Calu3 (cell line): ENCODE measurements around the gene IL13. TPM values are rescaled to one million over a fixed set of nuclear protein-coding genes. Genes with fewer than 3 reads are reported as not detected.

Source experiments
- Bru-seq: library from RNA; stranded (reverse); fragments of 400-500 nt; gene quantifications from one replicate; lab custom pipeline; 2021; lab: Mats Ljungman, UMichigan
- BruChase-seq, 2 experiments: library from RNA; stranded (reverse); fragments of 400-500 nt; gene quantifications; one replicate each; lab custom pipeline; 2021; lab: Mats Ljungman, UMichigan
- BruUV-seq: library from RNA; stranded (reverse); fragments of 400-500 nt; replicated peaks from 2 replicates; lab custom pipeline; 2021; lab: Mats Ljungman, UMichigan
- CTCF ChIA-PET: fragments of 300-600 bp; sonication (Branson Sonifier 250); formaldehyde crosslinking; loops from one replicate; lab custom pipeline; 2022; ENCODE audit warnings: antibody characterized with exemption; lab: Charles Lee
- DNase-seq: peaks from one replicate; pipeline ENCODE4 v3.0.0; 2022
- H3K27ac Mint-ChIP-seq: one replicate; pipeline ENCODE4 v1.8.0; 2022; ENCODE audit warnings: mixed read lengths; ENCODE audit not compliant: unreplicated experiment
- H3K27me3 Mint-ChIP-seq: one replicate; pipeline ENCODE4 v1.8.0; 2022; ENCODE audit warnings: mixed read lengths; ENCODE audit not compliant: unreplicated experiment
- H3K36me3 Mint-ChIP-seq: one replicate; pipeline ENCODE4 v1.8.0; 2022; ENCODE audit warnings: mild to moderate bottlenecking, moderate library complexity, mixed read lengths; ENCODE audit not compliant: insufficient read depth, unreplicated experiment
- H3K4me1 Mint-ChIP-seq: one replicate; pipeline ENCODE4 v1.8.0; 2022; ENCODE audit warnings: mild to moderate bottlenecking, low read depth, mixed read lengths; ENCODE audit not compliant: unreplicated experiment
- H3K4me3 Mint-ChIP-seq: one replicate; pipeline ENCODE4 v1.8.0; 2022; ENCODE audit warnings: mild to moderate bottlenecking, low read depth, moderate library complexity, mixed read lengths; ENCODE audit not compliant: unreplicated experiment
- H3K9me3 Mint-ChIP-seq: one replicate; pipeline ENCODE4 v1.8.0; 2022; ENCODE audit warnings: low read depth, mixed read lengths; ENCODE audit not compliant: unreplicated experiment
- CTCF ChIP-seq: fragments of 200-600 bp; IDR thresholded peaks from one replicate; pipeline ENCODE4 v1.8.0; 2022; ENCODE audit warnings: antibody characterized with exemption; ENCODE audit not compliant: unreplicated experiment
- intact Hi-C: fragments of 100-400 bp; cut with micrococcal nuclease; formaldehyde crosslinking; loops from one replicate; pipeline ENCODE4 v1.10.0; 2022; ENCODE audit not compliant: unreplicated experiment
- long read RNA-seq: library from polyadenylated mRNA; stranded (forward); transcript quantifications from one replicate; pipeline ENCODE4 v2.0.0, GENCODE V29; 2022
- total RNA-seq: library from RNA; stranded (reverse); gene quantifications from 2 replicates; pipeline ENCODE4 v1.2.3, GENCODE V29; 2022

Gene IL13
- not detected in 2 replicates for total RNA-seq
- Bru-seq, nascent RNA = not detected
- BruChase-seq, experiment 1, labeled RNA remaining after a 6-hour chase = percentile 15 among the genes with signal in this experiment
- percentile 21 among the genes with signal in this experiment for BruChase-seq, experiment 2, labeled RNA remaining after a 2-hour chase
- long read RNA-seq = 0 reads

DNA sequence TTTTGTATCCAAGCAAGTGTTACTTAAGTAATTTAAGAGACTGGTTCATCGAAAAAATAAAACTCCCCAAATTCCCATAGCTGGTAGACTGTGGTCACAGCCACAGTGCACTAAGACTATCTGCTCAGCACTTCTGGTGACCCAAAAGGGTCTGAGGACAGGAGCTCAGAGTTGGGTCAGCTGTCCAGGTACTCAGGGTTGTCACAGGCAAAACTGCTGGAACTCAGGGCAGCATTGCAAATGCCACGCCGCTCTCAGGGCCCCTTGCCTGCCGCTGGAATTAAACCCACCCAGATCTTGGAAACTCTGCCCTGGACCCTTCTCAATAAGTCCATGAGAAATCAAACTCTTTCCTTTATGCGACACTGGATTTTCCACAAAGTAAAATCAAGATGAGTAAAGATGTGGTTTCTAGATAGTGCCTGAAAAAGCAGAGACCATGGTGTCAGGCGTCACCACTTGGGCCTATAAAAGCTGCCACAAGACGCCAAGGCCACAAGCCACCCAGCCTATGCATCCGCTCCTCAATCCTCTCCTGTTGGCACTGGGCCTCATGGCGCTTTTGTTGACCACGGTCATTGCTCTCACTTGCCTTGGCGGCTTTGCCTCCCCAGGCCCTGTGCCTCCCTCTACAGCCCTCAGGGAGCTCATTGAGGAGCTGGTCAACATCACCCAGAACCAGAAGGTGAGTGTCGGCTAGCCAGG is at the start of gene IL13:
Gene IL13 (plus strand): TSS at position 498 of the 705 bp plus-strand sequence. CDS start 14 bp downstream, at position 512.
- no peak for DNase-seq
- BruUV-seq = no TSS peak
- H3K27ac Mint-ChIP-seq = no peak within 1 kb of the TSS
- H3K4me3 Mint-ChIP-seq = peak within 1 kb of the TSS; percentile 43
- no peaks in the 10 kb centered on the region for H3K9me3 Mint-ChIP-seq
- intact Hi-C loops = no loop called here
- CTCF ChIA-PET = interaction anchor here (0.5 to 0.7 kb wide), 2 partner anchors 379 to 416 kb away, joined by 3 read pairs; no protein-coding TSS in a partner anchor
- H3K27me3 Mint-ChIP-seq = peaks cover 35% of the 10 kb centered on the region
- no peaks in the 10 kb centered on the region for H3K36me3 Mint-ChIP-seq
- no peak for TF ChIP-seq CTCF
- H3K4me1 Mint-ChIP-seq = peaks cover 3% of the 10 kb centered on the region

DNA sequence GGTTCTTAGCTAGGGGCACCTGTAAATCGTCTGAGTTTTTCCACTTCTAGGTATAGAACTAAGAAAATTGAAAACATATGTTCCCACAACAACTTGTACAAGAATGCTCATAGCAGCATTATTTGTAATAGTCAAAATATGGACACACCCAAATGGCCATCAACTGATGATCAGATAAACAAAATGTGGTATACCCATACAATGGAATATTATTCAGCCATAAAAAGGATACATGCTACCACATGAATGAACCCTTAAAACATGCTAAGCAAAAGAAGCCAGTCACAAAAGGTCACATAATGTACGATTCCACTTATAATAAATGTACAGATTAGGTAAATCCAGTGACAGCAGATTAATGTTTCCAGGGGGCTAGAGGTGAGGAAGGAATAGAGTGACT is 46.0 kb upstream of the IL13 start:
- Mint-ChIP-seq H3K27ac (no peak overlapping the region), H3K27me3 (no peaks in the 10 kb centered on the region), H3K4me3 (no peak overlapping the region), H3K4me1 (no peaks in the 10 kb centered on the region), H3K36me3 (peaks cover 16% of the 10 kb centered on the region), H3K9me3 (no peaks in the 10 kb centered on the region)
- DNase-seq = no peak
- CTCF ChIA-PET = no interaction called here
- TF ChIP-seq CTCF = no peak
- no TSS peak for BruUV-seq
- intact Hi-C loops = no loop called here

GRCh38 chr5:132612846-132613245 is 45.1 kb upstream of the IL13 start:
- BruUV-seq = no TSS peak
- no peaks in the 10 kb centered on the region for H3K4me1 Mint-ChIP-seq
- peaks cover 16% of the 10 kb centered on the region for H3K36me3 Mint-ChIP-seq
- H3K4me3 Mint-ChIP-seq = no peak overlapping the region
- H3K27ac Mint-ChIP-seq = no peak overlapping the region
- no peaks in the 10 kb centered on the region for H3K27me3 Mint-ChIP-seq
- no peak for TF ChIP-seq CTCF
- CTCF ChIA-PET = interaction anchor here (0.7 kb wide), 1 partner anchor 10 kb away, joined by 3 read pairs; no protein-coding TSS in a partner anchor
- no peaks in the 10 kb centered on the region for H3K9me3 Mint-ChIP-seq
- intact Hi-C loops = no loop called here
- DNase-seq = no peak

GRCh38 chr5:132621699-132622098 is 36.3 kb upstream of the IL13 start:
- TF ChIP-seq CTCF = no peak
- CTCF ChIA-PET = no interaction called here
- H3K9me3 Mint-ChIP-seq = no peaks in the 10 kb centered on the region
- no peaks in the 10 kb centered on the region for H3K27me3 Mint-ChIP-seq
- no TSS peak for BruUV-seq
- no peak overlapping the region for H3K4me3 Mint-ChIP-seq
- H3K36me3 Mint-ChIP-seq = no peaks in the 10 kb centered on the region
- DNase-seq = no peak
- H3K27ac Mint-ChIP-seq = no peak overlapping the region
- peaks cover 26% of the 10 kb centered on the region for H3K4me1 Mint-ChIP-seq
- intact Hi-C loops = no loop called here
